Measurements from ENCODE around the gene CD69. TPM values are rescaled to one million over a fixed set of nuclear protein-coding genes. Genes with fewer than 3 reads are reported as not detected.
A peak's percentile ranks its signal among the peaks of the same experiment; 100 is the strongest.

The CD69 gene
- total RNA-seq, 4 donors from 2014 or later = 5.0 to 18.2 (median 6.2) TPM

DNA sequence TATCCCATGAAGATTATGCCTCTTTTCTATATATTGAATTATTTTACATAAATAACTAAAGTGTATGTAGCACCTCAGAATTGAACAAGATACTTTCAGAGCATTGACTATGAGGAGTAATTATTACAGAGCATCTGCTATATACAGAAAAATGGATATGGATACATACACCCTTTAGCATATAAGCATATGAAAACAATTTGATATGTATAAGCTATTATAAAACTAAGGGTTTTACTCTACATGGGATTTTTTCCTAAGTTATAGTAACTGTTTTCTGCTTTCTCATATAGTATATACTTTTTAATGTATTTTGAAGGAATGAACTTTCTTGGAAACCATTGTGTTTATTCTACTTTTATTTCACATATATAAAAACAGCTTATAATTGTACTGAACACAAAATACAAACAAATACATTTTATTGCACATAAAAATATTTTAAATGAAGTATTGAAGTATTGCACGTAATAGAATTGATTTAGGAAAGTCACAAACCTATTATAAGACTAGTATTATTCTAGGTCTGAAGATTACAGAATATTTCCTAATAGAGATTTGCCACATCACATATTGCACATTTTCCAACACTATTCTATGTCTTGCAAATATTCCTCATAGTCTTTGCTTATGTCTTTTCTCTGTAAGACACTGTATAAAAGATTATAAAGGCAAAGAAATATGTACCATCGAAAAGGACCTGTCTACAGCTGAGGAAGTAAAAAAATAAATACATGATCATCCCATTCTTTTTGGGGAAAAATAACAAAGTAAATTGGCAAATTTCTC lies 8.4 kb downstream of the CD69 start:
- DNase-seq = no peak
- Histone ChIP-seq H3K36me3 (no peaks in the 10 kb centered on the region), H3K4me1 (no peaks in the 10 kb centered on the region), H3K27ac (no peak overlapping the region), H3K4me3 (replicated peaks in 1 of 3) (no peak overlapping the region), H3K27me3 (no peaks in the 10 kb centered on the region), H3K9me3 (no peaks in the 10 kb centered on the region)
- intact Hi-C loops (cut with DNase I) = loop anchor here (5.0 kb wide), 1 partner anchor 175 kb away; no protein-coding TSS in a partner anchor
- 97% methylated on average over 2 of the region's 2 CpGs for WGBS, 2 donors
- TF ChIP-seq, protein P1, sequence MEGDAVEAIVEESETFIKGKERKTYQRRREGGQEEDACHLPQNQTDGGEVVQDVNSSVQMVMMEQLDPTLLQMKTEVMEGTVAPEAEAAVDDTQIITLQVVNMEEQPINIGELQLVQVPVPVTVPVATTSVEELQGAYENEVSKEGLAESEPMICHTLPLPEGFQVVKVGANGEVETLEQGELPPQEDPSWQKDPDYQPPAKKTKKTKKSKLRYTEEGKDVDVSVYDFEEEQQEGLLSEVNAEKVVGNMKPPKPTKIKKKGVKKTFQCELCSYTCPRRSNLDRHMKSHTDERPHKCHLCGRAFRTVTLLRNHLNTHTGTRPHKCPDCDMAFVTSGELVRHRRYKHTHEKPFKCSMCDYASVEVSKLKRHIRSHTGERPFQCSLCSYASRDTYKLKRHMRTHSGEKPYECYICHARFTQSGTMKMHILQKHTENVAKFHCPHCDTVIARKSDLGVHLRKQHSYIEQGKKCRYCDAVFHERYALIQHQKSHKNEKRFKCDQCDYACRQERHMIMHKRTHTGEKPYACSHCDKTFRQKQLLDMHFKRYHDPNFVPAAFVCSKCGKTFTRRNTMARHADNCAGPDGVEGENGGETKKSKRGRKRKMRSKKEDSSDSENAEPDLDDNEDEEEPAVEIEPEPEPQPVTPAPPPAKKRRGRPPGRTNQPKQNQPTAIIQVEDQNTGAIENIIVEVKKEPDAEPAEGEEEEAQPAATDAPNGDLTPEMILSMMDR (IDR thresholded peaks at IDR 0.05) = no peak
- TF ChIP-seq POLR2A (IDR thresholded peaks at IDR 0.05) = no peak

DNA sequence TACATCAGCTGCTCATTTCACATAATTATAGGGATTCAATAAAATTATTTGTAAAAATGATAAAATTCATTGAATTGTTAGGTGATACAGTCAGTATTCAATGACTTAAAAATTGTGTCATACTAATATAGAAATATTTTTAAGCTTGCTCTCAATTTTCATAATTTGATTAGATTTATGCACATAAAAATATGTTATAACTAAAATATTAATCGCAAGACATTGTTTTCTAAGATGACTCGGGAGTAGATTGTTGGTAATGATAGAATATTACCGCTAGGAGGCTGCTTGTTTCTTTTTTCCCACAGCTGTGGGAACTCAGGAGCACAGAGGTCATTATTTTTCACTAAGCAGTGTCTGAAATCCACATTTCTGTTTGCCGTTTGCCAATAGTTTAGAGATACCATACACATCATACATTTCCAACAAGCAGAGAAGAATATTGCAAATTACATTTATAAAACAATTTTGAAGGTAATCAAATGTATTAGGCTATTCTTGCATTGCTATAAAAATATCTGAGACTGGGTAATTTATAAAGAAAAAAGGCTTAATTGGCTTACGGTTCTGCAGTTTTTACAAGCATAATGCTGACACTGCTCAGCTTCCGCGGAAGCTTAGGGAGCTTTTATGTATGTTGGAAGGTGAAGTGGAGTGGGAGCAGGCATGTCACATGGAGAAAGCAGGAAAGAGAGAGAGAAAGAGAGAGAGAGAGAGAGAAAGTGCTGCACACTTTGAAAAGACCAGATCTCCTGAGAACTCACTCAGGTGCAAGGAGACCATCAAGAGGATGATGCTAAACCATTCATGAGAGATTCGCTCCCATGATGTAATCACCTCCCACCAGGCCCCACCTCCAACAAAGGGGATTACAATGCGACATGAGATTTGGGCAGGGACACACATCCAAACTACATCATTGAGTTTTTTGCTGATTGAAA lies 9.2 kb downstream of the CD69 start:
- TF ChIP-seq, protein P1 (IDR thresholded peaks at IDR 0.05) = peak in 4 of 6 experiments; percentile 14 to 44 (median 23)
- TF ChIP-seq POLR2A (IDR thresholded peaks at IDR 0.05) = no peak
- H3K27me3 ChIP-seq = no peaks in the 10 kb centered on the region
- no peak for DNase-seq
- WGBS, 2 donors = 29 to 30% methylated on average over 9 of the region's 9 CpGs
- no peaks in the 10 kb centered on the region for H3K4me1 ChIP-seq
- no peak overlapping the region for H3K27ac ChIP-seq
- no peak overlapping the region for H3K4me3 ChIP-seq (replicated peaks in 1 of 3)
- no peaks in the 10 kb centered on the region for H3K9me3 ChIP-seq
- intact Hi-C loops (cut with DNase I) = loop anchor here (5.0 kb wide), 1 partner anchor 176 kb away; no protein-coding TSS in a partner anchor
- no peaks in the 10 kb centered on the region for H3K36me3 ChIP-seq

DNA sequence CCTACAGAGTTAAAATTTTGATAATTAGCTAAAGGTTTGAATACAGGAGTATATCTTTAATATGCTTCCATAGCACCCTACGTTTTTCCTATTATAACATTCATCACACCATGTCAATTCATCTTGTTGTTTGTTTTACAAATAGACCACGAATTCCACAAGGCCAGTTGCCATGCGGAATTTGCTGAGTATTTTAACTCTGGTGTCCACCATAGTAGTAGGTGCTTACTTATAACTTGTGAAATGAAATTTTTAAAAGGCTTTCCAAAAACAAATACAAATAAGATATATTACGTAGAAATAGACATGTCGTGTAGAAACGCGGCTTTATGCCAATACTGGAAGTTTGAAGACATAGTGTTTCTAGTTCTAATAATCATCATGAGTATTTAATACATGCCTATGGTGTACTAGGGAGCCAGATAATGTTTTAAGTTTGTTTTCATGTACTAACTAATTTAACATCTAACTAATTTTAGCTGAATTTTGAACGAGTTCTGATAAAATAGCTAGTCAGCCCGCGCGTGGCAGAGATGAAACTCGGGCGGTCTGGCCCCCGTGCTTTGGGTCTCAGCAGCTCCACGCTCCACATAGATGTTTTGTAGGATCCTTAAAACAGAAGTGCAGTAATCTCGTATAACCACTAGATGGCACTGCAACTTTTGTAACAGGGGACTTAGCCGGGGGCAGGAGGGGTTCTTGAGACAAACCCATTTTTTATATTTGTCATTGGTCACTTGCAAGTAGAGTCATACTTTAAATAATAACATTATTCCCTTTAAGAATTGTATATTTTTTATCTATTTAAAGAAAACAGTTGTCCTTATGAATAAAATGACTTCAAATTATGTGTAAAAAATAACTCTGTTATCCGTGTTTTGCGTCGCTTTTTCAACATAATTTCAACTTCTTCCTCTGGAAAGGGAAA lies 10.2 kb downstream of the CD69 start:
- Histone ChIP-seq H3K36me3 (no peaks in the 10 kb centered on the region), H3K4me1 (no peaks in the 10 kb centered on the region), H3K9me3 (no peaks in the 10 kb centered on the region), H3K27me3 (no peaks in the 10 kb centered on the region), H3K4me3 (replicated peaks in 1 of 3) (no peak overlapping the region), H3K27ac (no peak overlapping the region)
- intact Hi-C loops (cut with DNase I) = loop anchor here (5.0 kb wide), 1 partner anchor 177 kb away; no protein-coding TSS in a partner anchor
- TF ChIP-seq, protein P1 (IDR thresholded peaks at IDR 0.05) = peak; percentile 56 to 86 (median 72)
- no peak for TF ChIP-seq POLR2A (IDR thresholded peaks at IDR 0.05)
- whole genome bisulfite sequencing, 2 donors = 15% methylated on average over 20 of the region's 20 CpGs
- peak; percentile 18 to 29 for DNase-seq

DNA sequence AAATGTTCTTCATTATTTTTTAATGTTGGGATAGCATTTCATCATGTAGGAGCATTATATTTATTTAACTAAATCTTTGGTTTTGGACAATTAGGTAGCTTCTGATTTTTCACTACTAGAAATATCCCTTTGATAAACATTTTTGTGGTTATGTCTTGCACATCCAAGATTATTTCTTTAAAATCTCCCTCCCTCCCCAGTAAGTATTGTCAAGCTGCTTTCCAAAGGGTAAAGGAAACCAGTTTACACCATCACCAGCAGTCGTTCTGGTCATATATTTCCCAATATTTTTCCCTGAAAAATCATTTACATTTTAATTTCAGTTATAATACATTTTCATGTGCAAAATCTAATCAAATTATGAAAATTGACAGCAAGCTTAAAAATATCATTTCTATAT lies 11.1 kb downstream of the CD69 start:
- no peaks in the 10 kb centered on the region for H3K4me1 ChIP-seq
- intact Hi-C loops (cut with DNase I) = loop anchor here (5.0 kb wide), 1 partner anchor 178 kb away; no protein-coding TSS in a partner anchor
- H3K27me3 ChIP-seq = no peaks in the 10 kb centered on the region
- H3K27ac ChIP-seq = no peak overlapping the region
- H3K4me3 ChIP-seq (replicated peaks in 1 of 3) = no peak overlapping the region
- H3K36me3 ChIP-seq = no peaks in the 10 kb centered on the region
- TF ChIP-seq, protein P1 (IDR thresholded peaks at IDR 0.05) = no peak
- no peak for TF ChIP-seq POLR2A (IDR thresholded peaks at IDR 0.05)
- WGBS, 2 donors = 0% methylated on average over 1 of the region's 1 CpG
- H3K9me3 ChIP-seq = no peaks in the 10 kb centered on the region
- DNase-seq = no peak

Measured in thyroid gland (tissue), 4 donors.